Spleen (tissue), 11 donors: ENCODE measurements around the gene MINDY4. TPM values are rescaled to one million over a fixed set of nuclear protein-coding genes. Genes with fewer than 3 reads are reported as not detected.

ENCODE experiments used
- DNase-seq: peaks from one replicate; pipeline ENCODE4 v3.0.0-alpha.2; 2020
- H3K27ac ChIP-seq, 8 donors: fragments of 200-600 bp; sonication (generic) in 7 of 8; 1 replicate in 4 of 8; 2 replicates in 4 of 8; pipeline versions ENCODE4 v1.5.0 to v1.8.0; 2016 to 2021; ENCODE audit warnings: inconsistent platforms in 4 of 8, mild to moderate bottlenecking in 4 of 8, moderate library complexity in 1 of 8
- H3K27me3 ChIP-seq, 7 donors: fragments of 200-600 bp; sonication (generic) in 6 of 7; replicated peaks in 1 of 7; 1 replicate in 4 of 7; 2 replicates in 3 of 7; pipeline versions ENCODE4 v1.5.0 to v1.8.0; 2016 to 2021; ENCODE audit warnings: inconsistent platforms in 3 of 7, mild to moderate bottlenecking in 1 of 7
- H3K36me3 ChIP-seq, 6 donors: fragments of 200-600 bp; sonication (generic) in 5 of 6; 1 replicate in 4 of 6; 2 replicates in 2 of 6; pipeline versions ENCODE4 v1.5.0 to v1.8.0; 2016 to 2021; ENCODE audit warnings: inconsistent platforms in 2 of 6
- H3K4me1 ChIP-seq, 6 donors: fragments of 200-600 bp; sonication (generic) in 5 of 6; 1 replicate in 3 of 6; 2 replicates in 3 of 6; pipeline versions ENCODE4 v1.5.0 to v1.8.0; 2016 to 2021; ENCODE audit warnings: inconsistent platforms in 3 of 6
- H3K4me3 ChIP-seq, 8 donors: fragments of 200-600 bp; sonication (generic) in 7 of 8; 1 replicate in 4 of 8; 2 replicates in 4 of 8; pipeline versions ENCODE4 v1.5.0 to v1.8.0; 2016 to 2021; ENCODE audit warnings: inconsistent platforms in 4 of 8, mild to moderate bottlenecking in 4 of 8, moderate library complexity in 2 of 8
- H3K9me3 ChIP-seq, 8 donors: fragments of 200-600 bp; sonication (generic) in 7 of 8; 1 replicate in 4 of 8; 2 replicates in 4 of 8; pipeline versions ENCODE4 v1.5.0 to v1.8.0; 2016 to 2021; ENCODE audit warnings: inconsistent platforms in 4 of 8
- POLR2A ChIP-seq, 3 donors: fragments of 450-650 bp; IDR thresholded peaks; one replicate each; pipeline ENCODE4 v1.5.1; 2017; ENCODE audit warnings: antibody characterized with exemption in 3 of 3, mild to moderate bottlenecking in 1 of 3
- POLR2AphosphoS5 ChIP-seq, 3 donors: sonication (generic); formaldehyde crosslinking; IDR thresholded peaks; one replicate each; pipeline ENCODE4 v1.5.1; 2017; ENCODE audit warnings: antibody characterized with exemption in 3 of 3
- WGBS, 5 donors: extraction: QIAGEN DNeasy Blood & Tissue Kit in 3 of 5; methylation state at CpG; one replicate each; pipeline versions ENCODE4 v1.1.5 to v1.1.7; 2013 to 2018; 5-methylcytosine and 5-hydroxymethylcytosine counted together
- intact Hi-C: fragments of 100-400 bp; cut with DNase I; formaldehyde crosslinking; loops from one replicate; pipeline ENCODE4 v1.15.0; 2023; ENCODE audit warnings: low total_unique reads
- polyA plus RNA-seq, 3 donors: library from polyadenylated mRNA; stranded (reverse); fragments of 200-250 nt; gene quantifications; one replicate each; pipeline ENCODE4 v1.2.1, GENCODE V29; 2013
- total RNA-seq, 7 donors: library from RNA; depleted of rRNA in 3 of 7; stranded (reverse); fragments of >200 nt in 3 of 7; fragmentation: NEBNext Ultra II Directional in 4 of 7; extraction: Animal tissue kit (Norgen Biotek cat#: 25700) in 4 of 7; gene quantifications; one replicate each; pipeline versions ENCODE4 v1.1.0 to v1.2.1, GENCODE V29; 2016 to 2021
- TF ChIP-seq, protein P1 (sequence below), 11 experiments: fragments of 200-600 bp in 7 of 11; fragments of 450-650 bp in 4 of 11; sonication (generic) in 4 of 11; IDR thresholded peaks in 8 of 11; conservative IDR thresholded peaks in 3 of 11; 1 replicate in 7 of 11; 2 replicates in 4 of 11; pipeline versions ENCODE4 v1.4.0 to v1.8.0; 2016 to 2021; ENCODE audit warnings: antibody characterized with exemption in 11 of 11, inconsistent platforms in 4 of 11, mild to moderate bottlenecking in 1 of 11
- donor health status: healthy with polysubstance abuse.
- donor health status: DM: no; HTN: no; CAD: no; lungs with moderate emphysema.
- donor health status: DM: no; HTN: no; CAD: no.
- donor health status: Bipolar disorder and iron deficiency.
- donor health status: healthy.
- donor health status: DM: no; HTN: no; CAD: no.
- donor health status: DM: yes; HTN: yes; CAD: no.

MINDY4 gene
- total and polyA plus RNA-seq, 10 donors: 0.63 to 7.0 (median 3.0) TPM

DNA sequence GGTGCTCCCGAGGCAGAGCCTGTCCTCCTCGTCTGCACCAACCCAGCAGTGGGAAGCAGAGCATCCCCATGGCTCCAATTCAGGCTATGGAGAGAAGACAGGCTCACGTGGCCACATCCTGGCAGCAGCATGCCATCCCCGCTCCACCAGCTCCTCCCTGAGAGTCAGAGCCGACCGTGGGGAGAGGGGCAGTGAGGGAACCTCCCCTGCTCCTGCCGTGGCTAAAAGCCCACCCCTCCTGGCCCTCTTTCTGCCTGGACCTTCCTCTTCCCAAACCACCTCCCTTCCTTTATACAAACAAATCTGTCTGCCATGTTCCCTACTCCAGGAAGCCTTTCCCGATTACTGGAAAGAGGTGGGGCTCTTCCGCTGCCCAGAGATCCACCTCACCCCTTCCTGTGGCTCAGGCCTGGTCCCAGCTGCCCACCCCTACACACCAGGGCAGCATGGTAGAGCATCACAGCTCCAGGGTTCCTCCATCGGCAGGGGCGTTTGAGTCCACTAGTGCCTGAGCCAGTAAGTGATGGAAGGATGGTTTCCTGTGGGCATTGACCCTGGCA is 129.7 kb downstream of the MINDY4 start:
- no peak for DNase-seq
- WGBS, 5 donors: 75 to 85% (median 78%) methylated on average over 9 to 11 of the region's 11 CpGs
- Histone ChIP-seq H3K4me1 (peaks cover 0 to 26% (median 14%) of the 10 kb centered on the region in 6 donors), H3K9me3 (no peaks in the 10 kb centered on the region), H3K4me3 (no peak overlapping the region), H3K27me3 (peaks cover 0 to 16% (median 0%) of the 10 kb centered on the region in 7 donors), H3K27ac (no peak overlapping the region), H3K36me3 (no peaks in the 10 kb centered on the region)
- intact Hi-C loops: no loop called here
- TF ChIP-seq POLR2AphosphoS5 (IDR thresholded peaks at IDR 0.05) (no peak), POLR2A (IDR thresholded peaks at IDR 0.05) (no peak)
- TF ChIP-seq, protein P1, sequence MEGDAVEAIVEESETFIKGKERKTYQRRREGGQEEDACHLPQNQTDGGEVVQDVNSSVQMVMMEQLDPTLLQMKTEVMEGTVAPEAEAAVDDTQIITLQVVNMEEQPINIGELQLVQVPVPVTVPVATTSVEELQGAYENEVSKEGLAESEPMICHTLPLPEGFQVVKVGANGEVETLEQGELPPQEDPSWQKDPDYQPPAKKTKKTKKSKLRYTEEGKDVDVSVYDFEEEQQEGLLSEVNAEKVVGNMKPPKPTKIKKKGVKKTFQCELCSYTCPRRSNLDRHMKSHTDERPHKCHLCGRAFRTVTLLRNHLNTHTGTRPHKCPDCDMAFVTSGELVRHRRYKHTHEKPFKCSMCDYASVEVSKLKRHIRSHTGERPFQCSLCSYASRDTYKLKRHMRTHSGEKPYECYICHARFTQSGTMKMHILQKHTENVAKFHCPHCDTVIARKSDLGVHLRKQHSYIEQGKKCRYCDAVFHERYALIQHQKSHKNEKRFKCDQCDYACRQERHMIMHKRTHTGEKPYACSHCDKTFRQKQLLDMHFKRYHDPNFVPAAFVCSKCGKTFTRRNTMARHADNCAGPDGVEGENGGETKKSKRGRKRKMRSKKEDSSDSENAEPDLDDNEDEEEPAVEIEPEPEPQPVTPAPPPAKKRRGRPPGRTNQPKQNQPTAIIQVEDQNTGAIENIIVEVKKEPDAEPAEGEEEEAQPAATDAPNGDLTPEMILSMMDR (IDR thresholded peaks at IDR 0.05 in 8 of 11, conservative IDR thresholded peaks at IDR 0.05 in 3 of 11): no peak

DNA sequence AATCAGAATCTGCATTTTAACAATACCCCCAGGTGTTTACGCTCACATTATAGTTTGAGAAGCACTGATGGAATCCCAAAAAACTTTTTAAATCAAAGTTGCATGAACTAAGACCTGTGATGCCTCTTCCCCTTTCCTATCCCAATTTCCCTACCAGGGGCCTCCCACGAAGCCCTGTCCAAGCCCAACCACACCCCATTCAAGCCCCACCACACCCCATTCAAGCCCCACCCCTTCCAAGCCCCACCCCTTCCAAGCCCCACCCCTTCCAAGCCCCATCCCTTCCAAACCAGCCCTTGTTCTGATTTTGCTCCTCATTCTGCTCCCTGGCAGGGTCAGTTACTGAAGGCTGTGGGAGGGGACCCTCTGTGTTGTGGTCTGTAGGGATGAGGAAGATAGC is 130.6 kb downstream of the MINDY4 start:
- 78 to 92% (median 84%) methylated on average over 2 of the region's 2 CpGs for WGBS, 5 donors

DNA sequence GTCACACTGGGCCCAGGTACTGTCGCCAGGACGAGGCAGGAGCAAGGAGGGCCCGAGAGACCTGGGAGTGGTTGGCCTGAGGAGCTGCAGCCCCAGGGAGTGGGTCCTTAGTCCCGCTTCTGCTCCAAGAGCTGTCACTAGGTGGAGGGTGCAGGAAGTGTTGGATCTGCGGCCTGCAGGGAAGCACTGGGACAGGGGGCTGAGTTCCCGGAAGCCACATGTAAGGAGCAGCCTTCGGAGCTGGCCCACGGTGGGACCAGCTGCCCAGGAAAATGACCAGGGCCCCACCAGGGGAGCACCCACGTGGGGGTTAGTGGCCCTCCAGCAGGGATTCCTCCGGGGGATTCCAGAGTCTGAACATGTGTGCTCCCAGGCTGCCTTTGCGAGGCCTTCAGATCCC is 131.2 kb downstream of the MINDY4 start:
- Histone ChIP-seq H3K4me3 (no peak overlapping the region), H3K4me1 (peaks cover 0 to 13% (median 9%) of the 10 kb centered on the region in 6 donors), H3K27ac (no peak overlapping the region), H3K27me3 (no peaks in the 10 kb centered on the region), H3K36me3 (no peaks in the 10 kb centered on the region), H3K9me3 (no peaks in the 10 kb centered on the region)
- no peak for DNase-seq
- intact Hi-C loops: no loop called here
- TF ChIP-seq POLR2AphosphoS5 (IDR thresholded peaks at IDR 0.05): no peak
- no peak for TF ChIP-seq POLR2A (IDR thresholded peaks at IDR 0.05)
- TF ChIP-seq, protein P1 (IDR thresholded peaks at IDR 0.05 in 8 of 11, conservative IDR thresholded peaks at IDR 0.05 in 3 of 11): no peak
- WGBS, 5 donors: 67 to 93% (median 88%) methylated on average over 2 to 11 of the region's 11 CpGs

More for the DNA sequence above, 130.6 kb downstream of the MINDY4 start:
- DNase-seq: no peak
- TF ChIP-seq POLR2AphosphoS5 (IDR thresholded peaks at IDR 0.05): no peak
- TF ChIP-seq, protein P1 (IDR thresholded peaks at IDR 0.05 in 8 of 11, conservative IDR thresholded peaks at IDR 0.05 in 3 of 11): no peak
- no peak for TF ChIP-seq POLR2A (IDR thresholded peaks at IDR 0.05)
- Histone ChIP-seq H3K27ac (no peak overlapping the region), H3K36me3 (no peaks in the 10 kb centered on the region), H3K4me3 (no peak overlapping the region), H3K4me1 (peaks cover 0 to 19% (median 13%) of the 10 kb centered on the region in 6 donors), H3K27me3 (peaks cover 0 to 6% (median 0%) of the 10 kb centered on the region in 7 donors), H3K9me3 (no peaks in the 10 kb centered on the region)
- intact Hi-C loops: no loop called here

DNA sequence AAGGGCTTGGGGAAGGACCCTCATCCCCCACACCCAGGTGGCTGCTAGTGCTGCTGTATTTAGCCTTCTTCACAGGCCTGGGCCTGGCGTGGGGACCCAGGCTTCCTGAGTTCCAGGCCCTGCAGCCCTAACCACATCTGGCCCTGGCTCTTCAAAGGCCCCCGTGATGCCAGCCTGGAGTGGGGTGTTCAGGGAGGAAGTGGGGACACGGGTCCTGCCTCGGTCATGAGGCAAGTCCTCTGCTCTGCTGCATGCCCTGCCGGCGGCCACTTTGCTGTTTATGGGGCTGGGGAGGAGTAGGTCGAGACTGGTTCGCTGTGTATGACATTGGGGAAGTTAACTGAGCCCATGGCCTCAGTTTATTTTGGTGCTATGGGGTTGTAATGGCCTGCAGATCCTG is 131.9 kb downstream of the MINDY4 start:
- H3K4me1 ChIP-seq: peaks cover 0 to 7% (median 3%) of the 10 kb centered on the region in 6 donors
- no peaks in the 10 kb centered on the region for H3K9me3 ChIP-seq
- no peak for TF ChIP-seq POLR2AphosphoS5 (IDR thresholded peaks at IDR 0.05)
- TF ChIP-seq POLR2A (IDR thresholded peaks at IDR 0.05): no peak
- TF ChIP-seq, protein P1 (IDR thresholded peaks at IDR 0.05 in 8 of 11, conservative IDR thresholded peaks at IDR 0.05 in 3 of 11): no peak
- no peak for DNase-seq
- WGBS, 5 donors: 77 to 89% (median 84%) methylated on average over 6 to 8 of the region's 8 CpGs
- no peaks in the 10 kb centered on the region for H3K27me3 ChIP-seq
- no peak overlapping the region for H3K27ac ChIP-seq
- H3K36me3 ChIP-seq: no peaks in the 10 kb centered on the region
- intact Hi-C loops: no loop called here
- no peak overlapping the region for H3K4me3 ChIP-seq
